Loucy (cell line): ENCODE results near the gene MRTFA.

Experiments used
- H2AFZ ChIP-seq: fragments of 200-600 bp; sonication (generic); 2 replicates; pipeline ENCODE4 v1.6.0; 2016; ENCODE audit warnings: antibody characterized with exemption, mild to moderate bottlenecking, low read length, moderate library complexity
- H3F3A ChIP-seq: fragments of 200-600 bp; 2 replicates; pipeline ENCODE4 v1.6.0; 2016; ENCODE audit warnings: antibody characterized with exemption, low read depth, mild to moderate bottlenecking
- H3K27me3 ChIP-seq: fragments of 200-600 bp; sonication (generic); 2 replicates; pipeline ENCODE4 v1.6.1; 2014; ENCODE audit warnings: low read length, mild to moderate bottlenecking; ENCODE audit not compliant: insufficient read depth, poor library complexity, severe bottlenecking
- H3K36me3 ChIP-seq: fragments of 200-600 bp; sonication (generic); 2 replicates; pipeline ENCODE4 v1.6.1; 2016; ENCODE audit warnings: low read length; ENCODE audit not compliant: insufficient read depth
- H3K4me1 ChIP-seq: fragments of 200-600 bp; sonication (generic); 2 replicates; pipeline ENCODE4 v1.5.1; 2014; ENCODE audit warnings: low read length, mild to moderate bottlenecking; ENCODE audit not compliant: insufficient read depth, poor library complexity, severe bottlenecking
- H3K4me2 ChIP-seq: fragments of 200-600 bp; sonication (generic); 2 replicates; pipeline ENCODE4 v1.6.0; 2014; ENCODE audit warnings: antibody characterized with exemption, low read length, low read depth, mild to moderate bottlenecking; ENCODE audit not compliant: poor library complexity, severe bottlenecking
- H3K4me3 ChIP-seq: fragments of 200-600 bp; sonication (generic); 2 replicates; pipeline ENCODE4 v1.5.1; 2014; ENCODE audit warnings: low read length, mild to moderate bottlenecking, mixed read lengths; ENCODE audit not compliant: poor library complexity, severe bottlenecking
- H3K79me2 ChIP-seq: fragments of 200-600 bp; sonication (generic); 2 replicates; pipeline ENCODE4 v1.6.1; 2014; ENCODE audit warnings: low read length; ENCODE audit not compliant: insufficient read depth
- H3K9ac ChIP-seq: fragments of 200-600 bp; sonication (generic); 2 replicates; pipeline ENCODE4 v1.6.0; 2014; ENCODE audit warnings: mild to moderate bottlenecking, low read depth, low read length, moderate library complexity; ENCODE audit not compliant: poor library complexity, severe bottlenecking
- H3K9me2 ChIP-seq: fragments of 200-600 bp; sonication (generic); replicated peaks from 2 replicates; pipeline ENCODE4 v1.6.1; 2016; ENCODE audit warnings: low read depth, low read length, mixed read lengths
- H3K9me3 ChIP-seq: fragments of 200-600 bp; sonication (generic); 2 replicates; pipeline ENCODE4 v1.6.1; 2014; ENCODE audit warnings: mild to moderate bottlenecking, antibody characterized with exemption, low read length, low read depth; ENCODE audit not compliant: insufficient read depth
- H4K20me1 ChIP-seq: fragments of 200-600 bp; sonication (generic); 2 replicates; pipeline ENCODE4 v1.6.0; 2014; ENCODE audit warnings: antibody characterized with exemption, low read length, mild to moderate bottlenecking; ENCODE audit not compliant: insufficient read depth, poor library complexity, severe bottlenecking
- CTCF ChIP-seq: fragments of 200-600 bp; sonication (generic); conservative IDR thresholded peaks from 2 replicates; pipeline ENCODE4 v1.5.1; 2014; ENCODE audit warnings: mild to moderate bottlenecking, antibody characterized with exemption, low read length
- EZH2phosphoT487 ChIP-seq: fragments of 200-600 bp; IDR thresholded peaks from 2 replicates; pipeline ENCODE4 v1.6.1; 2018; ENCODE audit warnings: antibody characterized with exemption, mild to moderate bottlenecking, moderate library complexity, borderline replicate concordance

Gene MRTFA

GRCh38 chr22:40429481-40429880, 207.0 kb downstream of the MRTFA start:
- Histone ChIP-seq H3K79me2 (no peaks in the 10 kb centered on the region), H3K4me1 (no peaks in the 10 kb centered on the region), H3K4me2 (no peak overlapping the region), H3F3A (no peaks in the 10 kb centered on the region), H2AFZ (no peak overlapping the region), H4K20me1 (no peaks in the 10 kb centered on the region), H3K36me3 (peaks cover 90% of the 10 kb centered on the region), H3K9me2 (no peaks in the 10 kb centered on the region), H3K27me3 (no peaks in the 10 kb centered on the region), H3K9me3 (no peaks in the 10 kb centered on the region), H3K9ac (no peak overlapping the region), H3K4me3 (no peak overlapping the region)
- no peak for TF ChIP-seq EZH2phosphoT487
- no peak for TF ChIP-seq CTCF

- H3K36me3 ChIP-seq: peaks cover 90% of the 10 kb centered on the region
- H3K9me2 ChIP-seq: no peaks in the 10 kb centered on the region
- H2AFZ ChIP-seq: no peak overlapping the region
- H3K9me3 ChIP-seq: no peaks in the 10 kb centered on the region
- H3K4me2 ChIP-seq: no peak overlapping the region
- H3K4me3 ChIP-seq: no peak overlapping the region
- H4K20me1 ChIP-seq: no peaks in the 10 kb centered on the region
- no peaks in the 10 kb centered on the region for H3F3A ChIP-seq
- no peaks in the 10 kb centered on the region for H3K4me1 ChIP-seq
- no peak for TF ChIP-seq EZH2phosphoT487
- TF ChIP-seq CTCF: no peak
- no peak overlapping the region for H3K9ac ChIP-seq
- H3K27me3 ChIP-seq: no peaks in the 10 kb centered on the region
- no peaks in the 10 kb centered on the region for H3K79me2 ChIP-seq
Observed at GRCh38 chr22:40428796-40429195, 207.7 kb downstream of the MRTFA start.

- Histone ChIP-seq H3F3A (no peaks in the 10 kb centered on the region), H3K36me3 (peaks cover 97% of the 10 kb centered on the region; the same call in 1 of the 2 replicates), H2AFZ (no peak overlapping the region), H3K4me1 (no peaks in the 10 kb centered on the region), H3K9me3 (no peaks in the 10 kb centered on the region), H3K9me2 (no peaks in the 10 kb centered on the region), H3K79me2 (no peaks in the 10 kb centered on the region), H4K20me1 (no peaks in the 10 kb centered on the region), H3K4me3 (no peak overlapping the region), H3K4me2 (no peak overlapping the region), H3K9ac (no peak overlapping the region), H3K27me3 (no peaks in the 10 kb centered on the region)
- TF ChIP-seq CTCF (no peak), EZH2phosphoT487 (no peak)
Observed at GRCh38 chr22:40426594-40427333, 209.8 kb downstream of the MRTFA start.
